GM19372 (cell line): Measurements from ENCODE around the gene PXMP4.
"Not testable (repeated sequence)": the region's sequence is repeated elsewhere in the genome, so short reads cannot be mapped to it uniquely, and the experiment has no call there.

Experiments
- ATAC-seq: cut with Tn5 transposase; IDR thresholded peaks from one replicate; pipeline ENCODE4 v1.9.1; 2021; ENCODE audit warnings: mild to moderate bottlenecking, low read depth, moderate library complexity; ENCODE audit not compliant: unreplicated experiment

PXMP4 gene

GRCh38 chr20:33704197-33704924, 15.7 kb downstream of the PXMP4 start:
- ATAC-seq, result no peak

GRCh38 chr20:33703498-33704137, 16.5 kb downstream of the PXMP4 start:
- no peak for ATAC-seq

- no peak for ATAC-seq
Observed at GRCh38 chr20:33702861-33703260, 17.2 kb downstream of the PXMP4 start.

- no peak for ATAC-seq
Observed at GRCh38 chr20:33701629-33702450, 18.3 kb downstream of the PXMP4 start.

GRCh38 chr20:33700696-33701441, 19.2 kb downstream of the PXMP4 start:
- ATAC-seq, result not testable (repeated sequence)

- ATAC-seq, result not testable (repeated sequence)
Observed at GRCh38 chr20:33698966-33699365, 21.1 kb downstream of the PXMP4 start.

GRCh38 chr20:33697129-33697528, 23.0 kb downstream of the PXMP4 start:
- ATAC-seq, result no peak

- ATAC-seq, result no peak
Observed at GRCh38 chr20:33696448-33696847, 23.7 kb downstream of the PXMP4 start.

- ATAC-seq, result no peak
Observed at GRCh38 chr20:33694639-33695012, 25.5 kb downstream of the PXMP4 start.

- no peak for ATAC-seq
Observed at GRCh38 chr20:33693741-33694638, 26.1 kb downstream of the PXMP4 start.

- no peak for ATAC-seq
Observed at GRCh38 chr20:33693289-33693688, 26.8 kb downstream of the PXMP4 start.

- no peak for ATAC-seq
Observed at GRCh38 chr20:33689973-33690372, 30.1 kb downstream of the PXMP4 start.

GRCh38 chr20:33689493-33689892, 30.6 kb downstream of the PXMP4 start:
- ATAC-seq, result no peak

- no peak for ATAC-seq
Observed at GRCh38 chr20:33688938-33689424, 31.1 kb downstream of the PXMP4 start.

- ATAC-seq, result no peak
Observed at GRCh38 chr20:33687993-33688937, 31.8 kb downstream of the PXMP4 start.

- ATAC-seq, result no peak
Observed at GRCh38 chr20:33687370-33687915, 32.7 kb downstream of the PXMP4 start.

GRCh38 chr20:33686984-33687366, 33.1 kb downstream of the PXMP4 start:
- ATAC-seq, result no peak
